SK-N-SH (cell line): Measurements from ENCODE around the gene AMELX. TPM values are rescaled to one million over a fixed set of nuclear protein-coding genes. Genes with fewer than 3 reads are reported as not detected.

Experiments used
- CTCF ChIA-PET: fragments of 300-600, 350-600 bp; formaldehyde crosslinking; extraction: SDS; loops from one replicate; lab custom pipeline; 2021; lab: Yijun Ruan, JAX
- POLR2A ChIA-PET: fragments of 350-600 bp; sonication (Branson Sonifier 250); formaldehyde crosslinking; extraction: SDS; loops from one replicate; lab custom pipeline; 2020; ENCODE audit warnings: antibody characterized with exemption, inconsistent platforms; lab: Yijun Ruan, JAX
- DNase-seq: peaks from one replicate; pipeline ENCODE4 v3.0.0; 2012
- H2AFZ ChIP-seq: fragments of 200-600 bp; sonication (generic); 2 replicates; pipeline ENCODE4 v1.8.1; 2016; ENCODE audit warnings: antibody characterized with exemption, mild to moderate bottlenecking, low read depth
- H3F3A ChIP-seq: fragments of 200-600 bp; sonication (generic); replicated peaks from 2 replicates; pipeline ENCODE3; 2016; ENCODE audit warnings: antibody characterized with exemption, mild to moderate bottlenecking; ENCODE audit not compliant: insufficient read depth
- H3K27ac ChIP-seq, 2 experiments: fragments of 200-500 bp in 1 of 2; fragments of 200-600 bp in 1 of 2; sonication (Bioruptor generic) in 1 of 2; sonication (generic), shearing (Covaris generic) in 1 of 2; 2 replicates each; pipeline versions ENCODE4 v1.5.1 to v1.6.1; 2014 to 2016; ENCODE audit warnings: low read depth in 2 of 2, inconsistent platforms in 1 of 2, low read length in 1 of 2, mild to moderate bottlenecking in 1 of 2, mixed read lengths in 1 of 2
- H3K27me3 ChIP-seq: fragments of 200-600 bp; sonication (generic), shearing (Covaris generic); 2 replicates; pipeline ENCODE4 v1.6.1; 2016; ENCODE audit warnings: mixed run types; ENCODE audit not compliant: insufficient read depth
- H3K36me3 ChIP-seq, 2 experiments: fragments of 200-500 bp in 1 of 2; fragments of 200-600 bp in 1 of 2; sonication (Bioruptor generic) in 1 of 2; sonication (generic) in 1 of 2; replicated peaks in 1 of 2; 2 replicates each; pipeline versions ENCODE3 to v1.5.1; 2014 to 2016; ENCODE audit warnings: low read length in 1 of 2, mild to moderate bottlenecking in 1 of 2; ENCODE audit not compliant: insufficient read depth in 2 of 2, control insufficient read depth in 1 of 2
- H3K4me1 ChIP-seq, 2 experiments: fragments of 200-500 bp in 1 of 2; fragments of 200-600 bp in 1 of 2; sonication (Bioruptor generic) in 1 of 2; sonication (generic), shearing (Covaris generic) in 1 of 2; 2 replicates each; pipeline versions ENCODE4 v1.5.1 to v1.6.1; 2014 to 2016; ENCODE audit warnings: low read depth in 1 of 2, low read length in 1 of 2, mixed run types in 1 of 2; ENCODE audit not compliant: insufficient read depth in 2 of 2, control insufficient read depth in 1 of 2
- H3K4me2 ChIP-seq: fragments of 200-600 bp; sonication (generic), shearing (Covaris generic); 2 replicates; pipeline ENCODE4 v1.6.1; 2017; ENCODE audit warnings: mixed run types
- H3K4me3 ChIP-seq, 2 experiments: fragments of 200-500 bp in 1 of 2; fragments of 200-600 bp in 1 of 2; sonication (Bioruptor generic) in 1 of 2; sonication (generic), shearing (Covaris generic) in 1 of 2; 2 replicates each; pipeline versions ENCODE4 v1.5.1 to v1.8.1; 2014 to 2016; ENCODE audit warnings: low read depth in 2 of 2, inconsistent platforms in 1 of 2, low read length in 1 of 2, mild to moderate bottlenecking in 1 of 2, mixed read lengths in 1 of 2, moderate library complexity in 1 of 2
- H3K79me2 ChIP-seq: fragments of 200-600 bp; sonication (generic); 2 replicates; pipeline ENCODE4 v1.8.1; 2017; ENCODE audit warnings: mild to moderate bottlenecking; ENCODE audit not compliant: insufficient read depth
- H3K9ac ChIP-seq: fragments of 200-600 bp; sonication (generic); 2 replicates; pipeline ENCODE4 v1.6.1; 2017; ENCODE audit warnings: mixed run types
- H3K9me2 ChIP-seq: fragments of 200-600 bp; sonication (generic); 2 replicates; pipeline ENCODE4 v1.6.1; 2017; ENCODE audit warnings: mixed run types
- H3K9me3 ChIP-seq: fragments of 200-600 bp; sonication (generic); 2 replicates; pipeline ENCODE4 v1.6.1; 2017; ENCODE audit warnings: mixed run types, mild to moderate bottlenecking, moderate library complexity
- H4K20me1 ChIP-seq: fragments of 200-600 bp; sonication (generic); 2 replicates; pipeline ENCODE4 v1.6.1; 2017; ENCODE audit warnings: mild to moderate bottlenecking, mixed run types; ENCODE audit not compliant: insufficient read depth
- CHD2 ChIP-seq: fragments of 150-350 bp; IDR thresholded peaks from 2 replicates; pipeline ENCODE4 v1.6.1; 2018; ENCODE audit warnings: low read length; ENCODE audit not compliant: partially characterized antibody
- CTCF ChIP-seq: fragments of 200-600 bp; sonication (generic); IDR thresholded peaks from 2 replicates; pipeline ENCODE4 v1.6.1; 2017; ENCODE audit warnings: antibody characterized with exemption, mild to moderate bottlenecking, moderate library complexity
- ELF1 ChIP-seq: IDR thresholded peaks from 2 replicates; pipeline ENCODE4 v1.4.0; 2012
- EP300 ChIP-seq, 2 experiments: IDR thresholded peaks; 2 replicates each; pipeline versions ENCODE4 v1.4.0 to v1.6.1; 2012; ENCODE audit warnings: borderline replicate concordance in 1 of 2, low read depth in 1 of 2, low read length in 1 of 2
- FOXM1 ChIP-seq: IDR thresholded peaks from 2 replicates; pipeline ENCODE4 v1.4.0; 2012; ENCODE audit warnings: low read depth, mild to moderate bottlenecking
- GABPA ChIP-seq: IDR thresholded peaks from 2 replicates; pipeline ENCODE4 v1.4.0; 2012; ENCODE audit warnings: low read depth, mild to moderate bottlenecking
- GATA2 ChIP-seq: sonication (generic); formaldehyde crosslinking; IDR thresholded peaks from 2 replicates; pipeline ENCODE4 v1.5.0; 2020; ENCODE audit warnings: mild to moderate bottlenecking, missing genetic modification reagents
- MEF2A ChIP-seq: IDR thresholded peaks from 2 replicates; pipeline ENCODE4 v1.4.0; 2012; ENCODE audit warnings: low read depth, borderline replicate concordance
- NFIC ChIP-seq: IDR thresholded peaks from 2 replicates; pipeline ENCODE4 v1.4.0; 2012; ENCODE audit warnings: borderline replicate concordance
- RAD21 ChIP-seq: IDR thresholded peaks from 2 replicates; pipeline ENCODE4 v1.6.1; 2012; ENCODE audit warnings: mild to moderate bottlenecking, low read length
- REST ChIP-seq: IDR thresholded peaks from 2 replicates; pipeline ENCODE4 v1.6.1; 2012; ENCODE audit warnings: mild to moderate bottlenecking, low read depth, low read length, moderate library complexity
- RFX5 ChIP-seq: IDR thresholded peaks from 2 replicates; pipeline ENCODE4 v1.6.1; 2012; ENCODE audit warnings: mild to moderate bottlenecking, improper control_type of control experiment, low read length
- TAF1 ChIP-seq: IDR thresholded peaks from 2 replicates; pipeline ENCODE4 v1.6.1; 2012; ENCODE audit warnings: low read depth, mild to moderate bottlenecking, low read length, moderate library complexity, borderline replicate concordance
- USF1 ChIP-seq: IDR thresholded peaks from 2 replicates; pipeline ENCODE4 v1.4.0; 2012; ENCODE audit warnings: low read depth, borderline replicate concordance
- USF2 ChIP-seq: fragments of 150-350 bp; IDR thresholded peaks from 2 replicates; pipeline ENCODE4 v1.6.1; 2017; ENCODE audit warnings: antibody characterized with exemption, low read length, low read depth, borderline replicate concordance
- YY1 ChIP-seq: IDR thresholded peaks from 2 replicates; pipeline ENCODE4 v1.4.0; 2012; ENCODE audit warnings: low read depth, mild to moderate bottlenecking
- ZBTB33 ChIP-seq: IDR thresholded peaks from 2 replicates; pipeline ENCODE4 v1.4.0; 2012; ENCODE audit warnings: low read depth, borderline replicate concordance
- WGBS: methylation state at CpG from one replicate; pipeline ENCODE4 v1.1.6; 2017; ENCODE audit warnings: low lambda C conversion rate; 5-methylcytosine and 5-hydroxymethylcytosine counted together
- polyA plus RNA-seq, 3 experiments: library from polyadenylated mRNA; depleted of rRNA; stranded (reverse); fragments of >200 nt; gene quantifications; 2 replicates each; pipeline ENCODE4 v1.2.3, GENCODE V29; 2012

AMELX gene
- polyA plus RNA-seq, 1 of the 3 experiments (the other 2 are of a cell fraction), result not detected

- H3K4me3 ChIP-seq, result no peak overlapping the region
- no peaks in the 10 kb centered on the region for H3K9me2 ChIP-seq
- no peaks in the 10 kb centered on the region for H4K20me1 ChIP-seq
- ChIA-PET POLR2A (no interaction called here), CTCF (no interaction called here)
- H3K9me3 ChIP-seq, result no peaks in the 10 kb centered on the region
- H3K36me3 ChIP-seq, result no peaks in the 10 kb centered on the region
- DNase-seq, result no peak
- H3K4me2 ChIP-seq, result no peak overlapping the region
- no peak overlapping the region for H3K9ac ChIP-seq
- 45% methylated on average over 5 of the region's 5 CpGs for WGBS
- no peak overlapping the region for H3K27ac ChIP-seq
- H3K4me1 ChIP-seq, result no peaks in the 10 kb centered on the region
- H2AFZ ChIP-seq, result no peak overlapping the region
- no peak for TF ChIP-seq MEF2A
- no peak for TF ChIP-seq ELF1
- no peak for TF ChIP-seq EP300 (IDR thresholded peaks at IDR 0.05; ENCODE audit: borderline replicate concordance in 1 of 2, low read depth in 1 of 2, low read length in 1 of 2)
- no peak for TF ChIP-seq CHD2
- TF ChIP-seq YY1, result no peak
- TF ChIP-seq GATA2 (CRISPR knock-in tag), result no peak
- no peak for TF ChIP-seq ZBTB33
- TF ChIP-seq FOXM1, result no peak
- TF ChIP-seq REST, result no peak
- no peak for TF ChIP-seq RFX5
- TF ChIP-seq NFIC, result no peak
- no peak for TF ChIP-seq RAD21
- no peak for TF ChIP-seq GABPA
- no peak for TF ChIP-seq USF1
- TF ChIP-seq TAF1, result no peak
- TF ChIP-seq USF2, result no peak
- TF ChIP-seq CTCF, result no peak
- no peaks in the 10 kb centered on the region for H3K79me2 ChIP-seq
- no peaks in the 10 kb centered on the region for H3F3A ChIP-seq
- H3K27me3 ChIP-seq, result no peaks in the 10 kb centered on the region
Measured at GRCh38 chrX:11254417-11255109, 38.6 kb upstream of the AMELX start.
